ENCODE measurements around the gene RXRG.

RXRG gene

DNA sequence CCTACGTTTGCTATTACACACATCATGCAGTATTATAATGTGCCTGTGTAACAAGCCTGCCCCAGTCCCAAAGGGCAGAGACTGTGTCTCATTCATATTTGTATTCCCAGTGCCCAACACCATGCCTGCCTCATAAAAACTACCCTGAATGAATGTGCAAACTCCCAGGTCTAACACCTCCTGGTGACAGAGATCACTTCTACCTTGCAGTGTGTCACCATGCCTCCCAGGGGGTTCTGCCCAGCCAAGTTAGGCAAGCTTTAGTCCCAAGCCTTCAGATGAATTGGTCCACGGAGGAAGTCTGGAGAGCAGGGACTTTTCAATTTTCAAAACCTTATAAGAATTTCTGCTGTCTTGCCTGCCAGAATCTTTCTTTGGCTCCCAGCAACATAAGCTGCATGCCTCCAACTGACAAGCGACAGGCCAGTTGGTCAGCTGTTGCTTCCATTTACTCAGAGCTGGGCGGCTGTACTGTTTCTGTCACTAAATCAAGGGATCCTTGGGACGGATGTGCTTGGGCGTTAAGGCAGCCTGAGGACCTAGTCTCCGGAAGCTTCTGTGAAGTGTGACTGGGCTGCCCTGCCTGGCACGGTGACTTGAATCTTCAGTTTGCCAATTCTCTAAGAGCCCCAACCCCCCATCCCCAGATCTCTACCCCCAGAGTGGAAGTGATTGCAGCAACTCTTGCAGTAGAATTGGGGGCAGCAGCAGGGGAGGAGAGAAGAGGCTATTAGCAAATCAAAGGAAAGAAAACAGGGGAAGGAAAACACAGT is 1.2 kb downstream of the RXRG start:
- in situ Hi-C loops (cut with HindIII; ENCODE audit: low sequenced_read_pairs): no loop called here
- no peak overlapping the region for H3K4me3 ChIP-seq (ENCODE audit: low read depth, low read length)
- no peak for DNase-seq (ENCODE audit: low read depth)
- TF ChIP-seq, protein P1, sequence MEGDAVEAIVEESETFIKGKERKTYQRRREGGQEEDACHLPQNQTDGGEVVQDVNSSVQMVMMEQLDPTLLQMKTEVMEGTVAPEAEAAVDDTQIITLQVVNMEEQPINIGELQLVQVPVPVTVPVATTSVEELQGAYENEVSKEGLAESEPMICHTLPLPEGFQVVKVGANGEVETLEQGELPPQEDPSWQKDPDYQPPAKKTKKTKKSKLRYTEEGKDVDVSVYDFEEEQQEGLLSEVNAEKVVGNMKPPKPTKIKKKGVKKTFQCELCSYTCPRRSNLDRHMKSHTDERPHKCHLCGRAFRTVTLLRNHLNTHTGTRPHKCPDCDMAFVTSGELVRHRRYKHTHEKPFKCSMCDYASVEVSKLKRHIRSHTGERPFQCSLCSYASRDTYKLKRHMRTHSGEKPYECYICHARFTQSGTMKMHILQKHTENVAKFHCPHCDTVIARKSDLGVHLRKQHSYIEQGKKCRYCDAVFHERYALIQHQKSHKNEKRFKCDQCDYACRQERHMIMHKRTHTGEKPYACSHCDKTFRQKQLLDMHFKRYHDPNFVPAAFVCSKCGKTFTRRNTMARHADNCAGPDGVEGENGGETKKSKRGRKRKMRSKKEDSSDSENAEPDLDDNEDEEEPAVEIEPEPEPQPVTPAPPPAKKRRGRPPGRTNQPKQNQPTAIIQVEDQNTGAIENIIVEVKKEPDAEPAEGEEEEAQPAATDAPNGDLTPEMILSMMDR (IDR thresholded peaks at IDR 0.05; ENCODE audit: low read depth, low read length, missing control alignments): no peak

GRCh38 chr1:165442653-165443052 is 2.3 kb downstream of the RXRG start:
- TF ChIP-seq, protein P1 (IDR thresholded peaks at IDR 0.05; ENCODE audit: low read depth, low read length, missing control alignments): no peak
- in situ Hi-C loops (cut with HindIII; ENCODE audit: low sequenced_read_pairs): no loop called here
- DNase-seq (ENCODE audit: low read depth): no peak
- no peak overlapping the region for H3K4me3 ChIP-seq (ENCODE audit: low read depth, low read length)

DNA sequence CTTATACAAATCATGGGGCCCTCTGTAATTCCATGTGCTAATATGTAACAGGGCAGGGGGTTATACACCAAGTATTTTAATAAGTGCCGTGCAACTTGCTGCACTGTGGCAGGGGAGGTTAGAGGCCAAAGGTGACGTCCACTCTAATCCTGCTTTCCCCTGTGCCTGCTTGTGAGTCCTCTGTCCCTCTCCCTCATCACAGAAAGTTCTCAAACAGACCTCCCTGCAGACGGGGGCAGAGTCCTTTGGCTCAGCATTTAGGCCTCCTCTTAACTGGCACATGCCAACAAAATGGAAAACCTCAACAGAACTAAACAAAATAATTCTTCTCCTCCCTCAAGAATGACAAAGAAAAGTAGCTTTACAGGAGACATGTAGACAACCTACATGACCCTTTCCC is 2.9 kb downstream of the RXRG start:
- TF ChIP-seq, protein P1 (IDR thresholded peaks at IDR 0.05; ENCODE audit: low read depth, low read length, missing control alignments): no peak
- H3K4me3 ChIP-seq (ENCODE audit: low read depth, low read length): no peak overlapping the region
- DNase-seq (ENCODE audit: low read depth): no peak
- in situ Hi-C loops (cut with HindIII; ENCODE audit: low sequenced_read_pairs): no loop called here

DNA sequence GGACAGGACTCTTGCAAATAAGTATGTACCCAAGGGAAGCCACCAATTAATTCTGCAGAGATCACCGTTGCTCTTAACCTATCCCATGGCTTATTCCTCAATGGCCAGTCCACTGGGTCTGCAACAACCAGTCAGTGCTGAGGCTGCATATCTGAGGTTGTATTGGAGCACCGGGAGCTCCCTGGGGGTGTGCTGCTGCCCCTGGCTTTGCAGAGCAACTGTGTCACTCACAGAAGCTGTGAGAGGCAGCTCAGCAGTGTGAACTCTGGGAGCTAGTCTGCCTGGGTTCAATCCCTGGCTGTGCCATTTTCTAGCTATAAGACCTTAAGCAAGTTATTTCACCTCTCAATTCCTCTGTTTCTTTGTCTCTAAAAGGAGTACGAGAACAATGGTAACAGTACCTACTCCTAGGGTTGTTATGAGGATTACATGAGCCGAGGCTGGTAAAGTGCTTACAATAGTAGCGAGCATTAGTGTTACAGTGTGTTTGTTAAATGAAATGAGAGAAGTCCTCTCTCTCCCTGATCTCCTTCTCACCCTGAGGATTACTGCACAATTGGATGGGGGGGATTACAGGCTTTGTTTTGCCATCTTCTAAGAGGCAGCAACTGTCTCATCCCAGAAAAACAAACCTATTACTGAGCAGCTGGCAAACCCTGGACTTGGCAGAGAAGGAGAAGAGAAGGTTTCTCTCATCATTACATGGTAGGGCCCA is 3.6 kb downstream of the RXRG start:
- no peak overlapping the region for H3K4me3 ChIP-seq (ENCODE audit: low read depth, low read length)
- TF ChIP-seq, protein P1 (IDR thresholded peaks at IDR 0.05; ENCODE audit: low read depth, low read length, missing control alignments): no peak
- in situ Hi-C loops (cut with HindIII; ENCODE audit: low sequenced_read_pairs): no loop called here
- no peak for DNase-seq (ENCODE audit: low read depth)

- in situ Hi-C loops (cut with HindIII; ENCODE audit: low sequenced_read_pairs): no loop called here
- TF ChIP-seq, protein P1 (IDR thresholded peaks at IDR 0.05; ENCODE audit: low read depth, low read length, missing control alignments): no peak
- no peak for DNase-seq (ENCODE audit: low read depth)
- H3K4me3 ChIP-seq (ENCODE audit: low read depth, low read length): no peak overlapping the region
Measured at GRCh38 chr1:165439330-165439729, 5.6 kb downstream of the RXRG start.

DNA sequence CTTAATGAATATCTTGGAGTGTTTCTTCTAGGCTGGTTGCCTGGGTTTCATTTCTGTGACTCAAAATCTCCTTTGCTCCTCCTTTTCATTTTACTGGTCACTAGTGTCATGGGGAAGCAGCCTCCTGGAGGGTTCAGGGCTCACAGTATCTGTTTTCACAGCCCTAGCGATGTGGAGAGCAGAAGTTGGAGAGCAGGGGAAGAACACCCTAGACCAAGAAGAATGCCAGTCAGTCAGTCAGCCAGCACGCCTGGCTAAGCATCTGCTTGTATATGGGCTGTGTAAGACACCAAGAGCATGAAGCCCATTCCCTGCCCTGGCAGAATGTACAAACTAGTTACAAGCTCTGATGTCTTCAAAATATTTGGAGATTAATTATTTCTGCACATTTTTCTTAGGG is 7.9 kb downstream of the RXRG start:
- H3K4me3 ChIP-seq (ENCODE audit: low read depth, low read length): no peak overlapping the region
- in situ Hi-C loops (cut with HindIII; ENCODE audit: low sequenced_read_pairs): no loop called here
- TF ChIP-seq, protein P1 (IDR thresholded peaks at IDR 0.05; ENCODE audit: low read depth, low read length, missing control alignments): no peak
- DNase-seq (ENCODE audit: low read depth): no peak
